Measurements from ENCODE around the gene BYSL. TPM values are rescaled to one million over a fixed set of nuclear protein-coding genes. Genes with fewer than 3 reads are reported as not detected.

BYSL gene
- total and polyA plus RNA-seq, 2 donors (not counting 3 experiments of a cell fraction or from before 2014, with no cell fraction given): 33.1 to 41.8 TPM

DNA sequence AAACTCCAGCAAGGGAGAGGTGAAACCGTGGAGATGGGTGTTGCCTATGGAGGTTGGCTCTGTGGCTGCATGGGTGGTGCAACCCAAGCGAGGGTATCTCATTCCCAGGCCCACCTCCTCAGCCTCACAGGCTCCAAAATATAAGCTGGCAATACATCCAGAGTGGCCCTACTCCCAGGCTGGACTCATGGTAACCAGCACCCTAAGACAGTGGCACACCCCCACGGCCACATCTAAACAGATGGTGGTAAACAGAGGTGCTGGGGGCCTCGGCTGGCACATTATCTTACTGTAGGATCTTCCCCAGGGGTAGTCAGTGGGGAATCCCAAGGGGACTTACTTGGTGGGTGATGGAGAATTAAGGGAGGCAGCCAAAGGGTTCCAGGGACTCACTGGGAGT lies 54.0 kb downstream of the BYSL start:
- BruUV-seq (replicated peaks): no TSS peak
- FAIRE-seq: no peak
- Histone ChIP-seq H3K27ac (ENCODE audit: insufficient read depth, low read depth, low read length) (no peak overlapping the region), H3K9ac (replicated peaks; ENCODE audit: extremely low read depth, insufficient read depth, low read length) (no peak overlapping the region), H3K4me1 (ENCODE audit: control insufficient read depth, extremely low read depth, insufficient read depth, low read length) (peaks cover 4% of the 10 kb centered on the region), H3K4me3 (replicated peaks in 1 of 3; ENCODE audit: insufficient read depth in 1 of 3, low read depth in 1 of 3, low read length in 3 of 3) (no peak overlapping the region), H3K4me2 (ENCODE audit: insufficient read depth, low read length) (no peak overlapping the region), H3K36me3 (ENCODE audit: control insufficient read depth in 2 of 2, extremely low read depth in 1 of 2, insufficient read depth in 2 of 2, low read length in 2 of 2) (no peaks in the 10 kb centered on the region), H4K20me1 (replicated peaks; ENCODE audit: control insufficient read depth, extremely low read depth, insufficient read depth, low read length) (no peaks in the 10 kb centered on the region), H3K27me3 (ENCODE audit: control insufficient read depth in 2 of 2, insufficient read depth in 2 of 2, low read length in 2 of 2) (no peaks in the 10 kb centered on the region), H2AFZ (ENCODE audit: low read depth, low read length) (no peak overlapping the region), H3K9me3 (replicated peaks; ENCODE audit: control insufficient read depth, insufficient read depth, low read length) (no peaks in the 10 kb centered on the region), H3K79me2 (ENCODE audit: control insufficient read depth, insufficient read depth, low read length) (no peaks in the 10 kb centered on the region), H3K9me1 (replicated peaks; ENCODE audit: control insufficient read depth, extremely low read depth, insufficient read depth, low read length) (no peaks in the 10 kb centered on the region)
- POLR2A ChIA-PET: no interaction called here
- CTCF ChIA-PET: no interaction called here
- DNase-seq (ENCODE audit: low read depth, low spot score): no peak
- intact Hi-C loops (cut with micrococcal nuclease): no loop called here
- dilution Hi-C loops (cut with MboI; ENCODE audit: extremely low pct_ligation_motif_present, low sequenced_read_pairs): no loop called here
- TF ChIP-seq GATA2 (IDR thresholded peaks at IDR 0.05; ENCODE audit: insufficient read depth, insufficient read length, low read depth, low read length) (no peak), EZH2 (IDR thresholded peaks at IDR 0.05; ENCODE audit: borderline replicate concordance, low read depth, low read length, severe bottlenecking) (no peak), MYC (IDR thresholded peaks at IDR 0.05; ENCODE audit: low read depth, low read length) (no peak), CTCF (IDR thresholded peaks at IDR 0.05; ENCODE audit: extremely low read depth in 1 of 2, insufficient read depth in 1 of 2, low read depth in 1 of 2, low read length in 2 of 2) (no peak), POLR2AphosphoS5 (IDR thresholded peaks at IDR 0.05; ENCODE audit: insufficient read depth, low read depth, low read length) (no peak), JUN (IDR thresholded peaks at IDR 0.05; ENCODE audit: borderline replicate concordance, insufficient read depth, insufficient read length, low read depth) (no peak), POLR2A (IDR thresholded peaks at IDR 0.05; ENCODE audit: low read depth, low read length) (no peak), FOS (IDR thresholded peaks at IDR 0.05; ENCODE audit: borderline replicate concordance, insufficient read depth, low read length) (no peak)
- TF ChIP-seq, protein P1, sequence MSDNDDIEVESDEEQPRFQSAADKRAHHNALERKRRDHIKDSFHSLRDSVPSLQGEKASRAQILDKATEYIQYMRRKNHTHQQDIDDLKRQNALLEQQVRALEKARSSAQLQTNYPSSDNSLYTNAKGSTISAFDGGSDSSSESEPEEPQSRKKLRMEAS (IDR thresholded peaks at IDR 0.05; ENCODE audit: insufficient read depth, insufficient read length): no peak

Measured in endothelial cell of umbilical vein (primary cell).